GM19023 (cell line): ENCODE measurements around the gene IFNA1.
A peak's percentile ranks its signal among the peaks of the same experiment; 100 is the strongest.
"Not testable (repeated sequence)": the region's sequence is repeated elsewhere in the genome, so short reads cannot be mapped to it uniquely, and the experiment has no call there.

ENCODE experiments used
- ATAC-seq: cut with Tn5 transposase; IDR thresholded peaks from one replicate; pipeline ENCODE4 v1.9.1; 2021; ENCODE audit warnings: mild to moderate bottlenecking, moderate library complexity; ENCODE audit not compliant: unreplicated experiment

The IFNA1 gene

GRCh38 chr9:21440139-21440538 lies at the start of gene IFNA1:
Gene IFNA1 (plus strand): TSS chr9:21440439. CDS start chr9:21440508, 69 bp downstream.
- ATAC-seq, result no peak

GRCh38 chr9:21392270-21392669 lies 48.0 kb upstream of the IFNA1 start:
- peak; percentile 71 for ATAC-seq

- ATAC-seq, result peak; percentile 75
These were observed 44.2 kb upstream of the IFNA1 start for GRCh38 chr9:21395778-21396717.

- ATAC-seq, result no peak
These were observed 41.2 kb upstream of the IFNA1 start for GRCh38 chr9:21398955-21399489.

- no peak for ATAC-seq
These were observed 40.3 kb upstream of the IFNA1 start for GRCh38 chr9:21399956-21400355.

GRCh38 chr9:21402386-21403251 lies 37.6 kb upstream of the IFNA1 start:
- ATAC-seq, result no peak

- no peak for ATAC-seq
These were observed 36.1 kb upstream of the IFNA1 start for GRCh38 chr9:21404146-21404545.

GRCh38 chr9:21408817-21409216 lies 31.4 kb upstream of the IFNA1 start, which contains the start of gene IFNA8:
Gene IFNA8 (plus strand): TSS chr9:21409117. CDS start chr9:21409177, 60 bp downstream.
- no peak for ATAC-seq

- no peak for ATAC-seq
These were observed 28.1 kb upstream of the IFNA1 start for GRCh38 chr9:21412107-21412506.

- ATAC-seq, result no peak
These were observed 27.1 kb upstream of the IFNA1 start for GRCh38 chr9:21413151-21413550.

- no peak for ATAC-seq
These were observed 26.6 kb upstream of the IFNA1 start for GRCh38 chr9:21413624-21414023.

- ATAC-seq, result no peak
These were observed 25.9 kb upstream of the IFNA1 start for GRCh38 chr9:21414220-21414940.

GRCh38 chr9:21415493-21416267 lies 24.6 kb upstream of the IFNA1 start:
- no peak for ATAC-seq

GRCh38 chr9:21428235-21428634 lies 12.0 kb upstream of the IFNA1 start:
- ATAC-seq, result no peak

- ATAC-seq, result no peak
These were observed 11.0 kb upstream of the IFNA1 start for GRCh38 chr9:21429191-21429590.

- peak; percentile 65 for ATAC-seq
These were observed 7.4 kb upstream of the IFNA1 start for GRCh38 chr9:21432672-21433425.

- ATAC-seq, result no peak
These were observed 5.8 kb upstream of the IFNA1 start for GRCh38 chr9:21434202-21435014.

- not testable (repeated sequence) for ATAC-seq
These were observed 5.2 kb upstream of the IFNA1 start for GRCh38 chr9:21435015-21435383.
